ENCODE measurements around the gene RNF39. TPM values are rescaled to one million over a fixed set of nuclear protein-coding genes. Genes with fewer than 3 reads are reported as not detected.
"Not testable (repeated sequence)": the region's sequence is repeated elsewhere in the genome, so short reads cannot be mapped to it uniquely, and the experiment has no call there.

The RNF39 gene, protein sequence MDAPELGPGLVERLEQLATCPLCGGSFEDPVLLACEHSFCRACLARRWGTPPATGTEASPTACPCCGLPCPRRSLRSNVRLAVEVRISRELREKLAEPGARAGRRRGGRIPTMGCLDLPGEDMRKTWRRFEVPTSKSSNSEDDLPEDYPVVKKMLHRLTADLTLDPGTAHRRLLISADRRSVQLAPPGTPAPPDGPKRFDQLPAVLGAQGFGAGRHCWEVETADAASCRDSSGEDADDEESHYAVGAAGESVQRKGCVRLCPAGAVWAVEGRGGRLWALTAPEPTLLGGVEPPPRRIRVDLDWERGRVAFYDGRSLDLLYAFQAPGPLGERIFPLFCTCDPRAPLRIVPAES
- not detected in 2 replicates for total RNA-seq

DNA sequence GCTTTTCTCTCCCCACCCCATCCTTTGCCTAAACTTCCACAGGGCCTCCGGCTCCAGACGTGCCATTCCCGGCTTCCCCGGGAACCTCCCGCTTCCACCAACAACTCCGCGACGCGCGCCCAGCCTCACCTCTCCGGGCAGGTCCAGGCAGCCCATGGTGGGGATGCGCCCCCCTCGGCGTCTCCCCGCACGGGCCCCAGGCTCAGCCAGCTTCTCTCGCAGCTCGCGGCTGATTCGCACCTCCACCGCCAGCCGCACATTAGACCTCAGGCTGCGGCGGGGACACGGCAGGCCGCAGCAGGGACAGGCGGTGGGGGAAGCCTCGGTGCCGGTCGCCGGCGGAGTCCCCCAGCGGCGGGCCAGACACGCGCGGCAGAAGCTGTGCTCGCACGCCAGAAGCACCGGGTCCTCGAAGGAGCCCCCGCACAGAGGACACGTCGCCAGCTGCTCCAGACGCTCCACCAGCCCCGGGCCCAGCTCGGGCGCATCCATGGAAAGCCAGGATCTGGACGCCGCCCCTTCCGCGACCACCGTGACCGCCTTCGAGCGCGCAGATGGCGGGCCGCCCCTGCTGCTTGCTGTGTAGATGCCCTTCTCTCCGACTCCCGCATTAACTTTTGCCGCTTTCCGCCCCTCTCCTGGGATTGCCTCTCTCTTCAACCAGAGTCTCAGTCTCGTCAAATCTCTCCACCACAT is at the start of gene RNF39:
Gene RNF39 (minus strand): TSS at position 676 of the 696 bp plus-strand sequence. CDS start 184 bp downstream, at position 492.
- no peak for DNase-seq (ENCODE audit: low read depth)

GRCh38 chr6:30122515-30122914 is 46.9 kb upstream of the RNF39 start:
- H3K4me3 ChIP-seq (ENCODE audit: low read depth, low read length) = no peak overlapping the region
- no peak for DNase-seq (ENCODE audit: low read depth)
- no peak for TF ChIP-seq CTCF (conservative IDR thresholded peaks at IDR 0.05; ENCODE audit: low read depth, low read length)

More for the DNA sequence above, at the start of gene RNF39:
- peak within 1 kb of the TSS; percentile 16 for H3K4me3 ChIP-seq (ENCODE audit: low read depth, low read length)
- no peak for TF ChIP-seq CTCF (conservative IDR thresholded peaks at IDR 0.05; ENCODE audit: low read depth, low read length)

- TF ChIP-seq CTCF (conservative IDR thresholded peaks at IDR 0.05; ENCODE audit: low read depth, low read length) = no peak
- no peak for DNase-seq (ENCODE audit: low read depth)
- no peak overlapping the region for H3K4me3 ChIP-seq (ENCODE audit: low read depth, low read length)
Measured at GRCh38 chr6:30121446-30122366, 46.1 kb upstream of the RNF39 start.

DNA sequence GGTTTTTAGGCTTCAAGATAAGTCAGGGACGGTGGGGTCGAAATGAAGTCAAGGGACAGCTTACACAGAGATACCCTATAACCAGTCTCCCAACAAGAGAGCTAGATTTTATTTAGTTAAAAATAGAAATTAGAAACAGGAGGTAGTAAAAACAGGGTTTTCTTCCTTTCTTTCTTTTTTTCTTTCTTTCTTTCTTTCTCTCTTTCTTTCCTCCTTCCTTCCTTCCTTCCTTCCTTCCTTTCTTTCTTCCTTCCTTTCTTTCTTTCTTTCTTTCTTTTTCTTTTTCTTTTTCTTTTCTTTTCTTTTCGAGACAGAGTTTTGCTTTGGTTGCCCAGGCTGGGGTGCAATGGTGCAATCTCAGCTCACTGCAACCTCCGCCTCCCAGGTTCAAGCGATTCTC is 43.1 kb upstream of the RNF39 start:
- not testable (repeated sequence) for H3K4me3 ChIP-seq (ENCODE audit: low read depth, low read length); DNase-seq (ENCODE audit: low read depth)

- DNase-seq (ENCODE audit: low read depth) = no peak
- no peak for TF ChIP-seq CTCF (conservative IDR thresholded peaks at IDR 0.05; ENCODE audit: low read depth, low read length)
- H3K4me3 ChIP-seq (ENCODE audit: low read depth, low read length) = no peak overlapping the region
Measured at GRCh38 chr6:30116724-30117123, 41.2 kb upstream of the RNF39 start.

GRCh38 chr6:30113841-30114240 is 38.3 kb upstream of the RNF39 start:
- no peak overlapping the region for H3K4me3 ChIP-seq (ENCODE audit: low read depth, low read length)
- no peak for TF ChIP-seq CTCF (conservative IDR thresholded peaks at IDR 0.05; ENCODE audit: low read depth, low read length)
- no peak for DNase-seq (ENCODE audit: low read depth)
